ENCODE data around the gene HPGDS.
"Not testable (repeated sequence)": the region's sequence is repeated elsewhere in the genome, so short reads cannot be mapped to it uniquely, and the experiment has no call there.

DNA sequence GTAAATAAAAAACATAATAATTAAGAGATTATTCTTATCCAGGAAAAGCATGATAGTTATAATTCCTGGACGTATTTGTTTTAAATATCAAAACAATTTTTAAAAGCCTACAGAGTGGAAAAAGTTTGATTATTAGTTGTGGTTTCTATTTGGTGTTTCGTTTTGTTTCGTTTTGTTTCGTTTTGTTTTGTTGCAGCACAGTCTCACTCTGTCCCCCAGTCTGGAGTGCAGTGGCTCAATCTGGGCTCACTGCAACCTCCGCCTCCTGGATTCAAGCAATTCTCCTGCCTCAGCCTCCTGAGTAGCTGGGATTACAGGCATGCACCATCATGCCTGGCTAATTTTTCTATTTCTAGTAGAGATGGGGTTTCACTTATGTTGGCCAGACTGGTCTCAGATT lies 5.8 kb downstream of the HPGDS start:
- TF ChIP-seq, protein P1, sequence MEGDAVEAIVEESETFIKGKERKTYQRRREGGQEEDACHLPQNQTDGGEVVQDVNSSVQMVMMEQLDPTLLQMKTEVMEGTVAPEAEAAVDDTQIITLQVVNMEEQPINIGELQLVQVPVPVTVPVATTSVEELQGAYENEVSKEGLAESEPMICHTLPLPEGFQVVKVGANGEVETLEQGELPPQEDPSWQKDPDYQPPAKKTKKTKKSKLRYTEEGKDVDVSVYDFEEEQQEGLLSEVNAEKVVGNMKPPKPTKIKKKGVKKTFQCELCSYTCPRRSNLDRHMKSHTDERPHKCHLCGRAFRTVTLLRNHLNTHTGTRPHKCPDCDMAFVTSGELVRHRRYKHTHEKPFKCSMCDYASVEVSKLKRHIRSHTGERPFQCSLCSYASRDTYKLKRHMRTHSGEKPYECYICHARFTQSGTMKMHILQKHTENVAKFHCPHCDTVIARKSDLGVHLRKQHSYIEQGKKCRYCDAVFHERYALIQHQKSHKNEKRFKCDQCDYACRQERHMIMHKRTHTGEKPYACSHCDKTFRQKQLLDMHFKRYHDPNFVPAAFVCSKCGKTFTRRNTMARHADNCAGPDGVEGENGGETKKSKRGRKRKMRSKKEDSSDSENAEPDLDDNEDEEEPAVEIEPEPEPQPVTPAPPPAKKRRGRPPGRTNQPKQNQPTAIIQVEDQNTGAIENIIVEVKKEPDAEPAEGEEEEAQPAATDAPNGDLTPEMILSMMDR (IDR thresholded peaks at IDR 0.05; ENCODE audit: poor library complexity, severe bottlenecking) = not testable (repeated sequence)
- not testable (repeated sequence) for TF ChIP-seq POLR2AphosphoS5 (IDR thresholded peaks at IDR 0.05); RAD21 (conservative IDR thresholded peaks at IDR 0.05); TAF1 (IDR thresholded peaks at IDR 0.05; ENCODE audit: low read depth); EZH2 (IDR thresholded peaks at IDR 0.05; ENCODE audit: borderline replicate concordance, insufficient read depth, low read length, poor library complexity, severe bottlenecking)
